Stomach (tissue), 4 donors: ENCODE results near the gene PHACTR3.

Experiments used
- EP300 ChIP-seq: sonication (generic); formaldehyde crosslinking; IDR thresholded peaks from one replicate; pipeline ENCODE4 v1.6.1; 2017; ENCODE audit warnings: antibody characterized with exemption
- POLR2A ChIP-seq, 4 donors: fragments of 450-650 bp; IDR thresholded peaks; one replicate each; pipeline ENCODE4 v1.6.1; 2016; ENCODE audit warnings: antibody characterized with exemption in 4 of 4, control low read depth in 2 of 4, mild to moderate bottlenecking in 1 of 4, moderate library complexity in 1 of 4
- POLR2AphosphoS5 ChIP-seq, 3 donors: sonication (generic); formaldehyde crosslinking; IDR thresholded peaks; one replicate each; pipeline ENCODE4 v1.6.1; 2016; ENCODE audit warnings: antibody characterized with exemption in 3 of 3
- TF ChIP-seq, protein P1 (sequence below), 7 experiments: fragments of 450-650 bp in 4 of 7; fragments of 200-600 bp in 3 of 7; sonication (generic) in 3 of 7; IDR thresholded peaks; one replicate each; pipeline ENCODE4 v1.5.1; 2016 to 2019; ENCODE audit warnings: antibody characterized with exemption in 7 of 7, control low read depth in 2 of 7, mild to moderate bottlenecking in 1 of 7

DNA sequence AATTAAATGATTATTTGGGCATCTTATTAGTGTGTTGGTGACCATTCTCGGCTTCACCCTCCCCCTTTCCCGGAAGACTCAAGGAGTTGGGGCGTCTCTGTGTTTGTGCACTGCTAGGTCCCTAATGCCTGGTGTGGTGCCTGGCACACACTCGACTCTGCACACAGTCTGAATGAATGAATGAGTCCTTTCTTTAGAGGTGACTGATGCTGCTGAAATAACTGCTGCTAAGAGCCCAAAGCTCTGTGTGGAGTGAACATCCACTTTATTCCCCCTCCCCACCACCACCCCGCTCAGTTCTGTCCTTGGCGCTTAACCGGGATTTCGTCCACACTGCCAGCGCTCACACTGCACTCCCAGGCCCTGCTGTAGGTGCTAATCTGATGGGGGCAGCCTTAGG lies 1.2 kb upstream of the PHACTR3 start:
- TF ChIP-seq EP300 (no peak), POLR2A (IDR thresholded peaks at IDR 0.05) (no peak), POLR2AphosphoS5 (IDR thresholded peaks at IDR 0.05) (no peak)
- TF ChIP-seq, protein P1, sequence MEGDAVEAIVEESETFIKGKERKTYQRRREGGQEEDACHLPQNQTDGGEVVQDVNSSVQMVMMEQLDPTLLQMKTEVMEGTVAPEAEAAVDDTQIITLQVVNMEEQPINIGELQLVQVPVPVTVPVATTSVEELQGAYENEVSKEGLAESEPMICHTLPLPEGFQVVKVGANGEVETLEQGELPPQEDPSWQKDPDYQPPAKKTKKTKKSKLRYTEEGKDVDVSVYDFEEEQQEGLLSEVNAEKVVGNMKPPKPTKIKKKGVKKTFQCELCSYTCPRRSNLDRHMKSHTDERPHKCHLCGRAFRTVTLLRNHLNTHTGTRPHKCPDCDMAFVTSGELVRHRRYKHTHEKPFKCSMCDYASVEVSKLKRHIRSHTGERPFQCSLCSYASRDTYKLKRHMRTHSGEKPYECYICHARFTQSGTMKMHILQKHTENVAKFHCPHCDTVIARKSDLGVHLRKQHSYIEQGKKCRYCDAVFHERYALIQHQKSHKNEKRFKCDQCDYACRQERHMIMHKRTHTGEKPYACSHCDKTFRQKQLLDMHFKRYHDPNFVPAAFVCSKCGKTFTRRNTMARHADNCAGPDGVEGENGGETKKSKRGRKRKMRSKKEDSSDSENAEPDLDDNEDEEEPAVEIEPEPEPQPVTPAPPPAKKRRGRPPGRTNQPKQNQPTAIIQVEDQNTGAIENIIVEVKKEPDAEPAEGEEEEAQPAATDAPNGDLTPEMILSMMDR (IDR thresholded peaks at IDR 0.05): no peak
